ENCODE data around the gene SERPINA6.

GRCh38 chr14:94332587-94332986 lies 9.5 kb upstream of the SERPINA6 start:
- TF ChIP-seq, protein P1, sequence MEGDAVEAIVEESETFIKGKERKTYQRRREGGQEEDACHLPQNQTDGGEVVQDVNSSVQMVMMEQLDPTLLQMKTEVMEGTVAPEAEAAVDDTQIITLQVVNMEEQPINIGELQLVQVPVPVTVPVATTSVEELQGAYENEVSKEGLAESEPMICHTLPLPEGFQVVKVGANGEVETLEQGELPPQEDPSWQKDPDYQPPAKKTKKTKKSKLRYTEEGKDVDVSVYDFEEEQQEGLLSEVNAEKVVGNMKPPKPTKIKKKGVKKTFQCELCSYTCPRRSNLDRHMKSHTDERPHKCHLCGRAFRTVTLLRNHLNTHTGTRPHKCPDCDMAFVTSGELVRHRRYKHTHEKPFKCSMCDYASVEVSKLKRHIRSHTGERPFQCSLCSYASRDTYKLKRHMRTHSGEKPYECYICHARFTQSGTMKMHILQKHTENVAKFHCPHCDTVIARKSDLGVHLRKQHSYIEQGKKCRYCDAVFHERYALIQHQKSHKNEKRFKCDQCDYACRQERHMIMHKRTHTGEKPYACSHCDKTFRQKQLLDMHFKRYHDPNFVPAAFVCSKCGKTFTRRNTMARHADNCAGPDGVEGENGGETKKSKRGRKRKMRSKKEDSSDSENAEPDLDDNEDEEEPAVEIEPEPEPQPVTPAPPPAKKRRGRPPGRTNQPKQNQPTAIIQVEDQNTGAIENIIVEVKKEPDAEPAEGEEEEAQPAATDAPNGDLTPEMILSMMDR (IDR thresholded peaks at IDR 0.05) = no peak
- no peak for TF ChIP-seq POLR2A (IDR thresholded peaks at IDR 0.05)
